ENCODE data around the gene GREB1L.
"Not testable (repeated sequence)": the region's sequence is repeated elsewhere in the genome, so short reads cannot be mapped to it uniquely, and the experiment has no call there.

The GREB1L gene

GRCh38 chr18:21242141-21242779, at the start of gene GREB1L:
Gene GREB1L (plus strand): TSS chr18:21242232. CDS start chr18:21383519, 141,287 bp downstream.
- DNase-seq, result peak in 2 of 3 experiments; percentile 90 to 96

DNA sequence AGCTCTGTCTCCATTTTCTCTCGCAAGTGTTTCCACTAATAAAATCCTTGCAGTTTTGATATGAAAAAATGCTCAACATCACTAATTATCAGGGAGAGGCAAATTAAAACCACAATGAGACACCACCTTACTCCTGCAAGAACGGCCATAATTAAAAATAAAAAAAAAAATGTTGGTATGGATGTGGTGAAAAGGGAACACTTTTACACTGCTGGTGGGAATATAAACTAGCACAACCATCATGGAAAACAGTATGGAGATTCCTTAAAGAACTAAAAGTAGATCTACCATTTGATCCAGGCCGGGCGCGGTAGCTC, 49.8 kb upstream of the GREB1L start:
- DNase-seq, result no peak

GRCh38 chr18:21194871-21195771, 46.9 kb upstream of the GREB1L start:
- DNase-seq, result peak; percentile 29 to 83 (median 58)

- DNase-seq, result no peak
These were observed 45.6 kb upstream of the GREB1L start for GRCh38 chr18:21196426-21196825.

DNA sequence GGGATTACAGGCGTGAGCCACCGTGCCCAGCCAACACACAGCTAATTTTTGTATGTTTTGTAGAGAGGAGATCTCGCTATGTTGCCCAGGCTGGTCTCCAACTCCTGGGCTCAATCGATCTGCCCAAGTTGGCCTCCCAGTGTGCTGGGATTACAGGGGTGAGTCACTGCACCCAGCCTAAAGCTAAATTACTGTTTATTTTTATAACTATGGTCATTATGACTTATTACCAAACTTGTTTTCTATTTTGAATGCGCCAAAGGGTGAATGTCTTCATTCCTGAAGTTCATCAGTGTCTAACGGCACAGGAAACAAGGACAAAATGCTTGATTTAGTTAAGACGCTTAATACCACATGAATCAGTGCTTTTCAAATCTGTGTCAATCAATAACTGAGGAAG, 38.9 kb upstream of the GREB1L start:
- no peak for DNase-seq

DNA sequence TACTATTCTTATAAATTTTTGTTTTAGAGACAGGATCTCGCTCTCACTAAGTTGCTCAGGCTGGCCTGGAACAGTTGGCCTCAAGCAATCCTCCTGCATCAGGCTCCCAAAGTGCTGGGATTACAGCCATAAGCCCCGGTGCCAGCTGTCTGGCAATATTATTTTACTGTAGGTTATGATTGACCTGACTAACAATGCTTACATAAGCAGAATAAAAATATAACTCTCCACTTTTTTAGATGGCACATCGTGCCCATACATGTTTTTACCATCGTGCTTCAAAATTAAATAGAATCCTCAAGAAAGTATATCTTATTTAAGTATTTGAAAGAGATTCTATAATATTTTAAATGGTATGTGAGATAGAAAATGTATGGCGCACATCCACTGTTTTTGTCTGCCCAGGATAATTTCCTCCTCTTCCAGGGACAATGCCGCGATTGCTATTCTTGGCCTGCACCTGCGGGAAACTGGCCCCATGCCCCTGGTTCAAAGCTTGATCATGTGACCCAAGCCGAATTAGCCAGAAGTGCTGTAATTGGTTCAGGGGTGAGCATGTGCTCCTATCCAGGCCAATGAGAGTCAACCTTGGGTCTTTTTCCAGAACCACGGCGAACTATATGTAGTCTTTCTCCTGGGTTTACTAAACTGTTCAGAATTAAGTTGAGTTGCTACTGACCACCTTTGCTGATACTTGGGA, 38.3 kb upstream of the GREB1L start:
- no peak for DNase-seq

DNA sequence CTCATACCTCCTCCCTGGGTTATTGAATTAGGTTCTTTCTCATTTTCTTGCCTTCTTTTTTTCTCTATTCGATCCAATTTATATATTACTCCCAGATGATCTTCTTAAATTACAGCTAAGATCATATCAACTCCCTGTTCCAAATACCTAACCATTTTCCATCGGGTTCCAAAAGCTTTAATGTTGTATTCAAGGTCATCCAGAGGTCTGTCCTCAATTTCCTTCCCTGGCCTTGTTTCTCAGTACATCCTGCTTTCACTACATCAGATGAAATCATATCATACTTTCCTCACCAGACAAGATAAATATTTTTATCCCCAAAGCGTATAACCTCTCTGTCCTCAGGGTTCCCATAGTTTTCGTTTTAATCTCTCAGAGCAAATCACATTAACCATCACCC, 36.3 kb upstream of the GREB1L start:
- DNase-seq, result no peak

GRCh38 chr18:21210278-21210677, 31.8 kb upstream of the GREB1L start:
- no peak for DNase-seq

DNA sequence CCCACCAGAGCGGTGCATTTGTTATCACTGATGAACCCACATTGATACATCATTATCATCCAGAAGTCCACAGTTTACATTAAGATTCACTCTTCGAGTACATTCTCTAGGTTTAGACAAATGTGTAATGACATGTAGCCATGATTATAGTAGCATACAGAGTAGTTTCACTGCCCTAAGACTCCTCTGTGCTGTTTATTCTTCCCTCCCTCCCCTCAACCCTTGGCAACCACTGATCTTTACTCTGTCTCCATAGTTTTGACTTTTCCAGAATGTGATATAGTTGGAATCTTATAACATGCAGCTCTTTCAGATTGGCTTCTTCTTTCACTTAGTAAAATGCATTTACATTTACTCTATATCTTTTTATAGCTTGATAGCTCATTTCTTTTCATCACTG, 31.2 kb upstream of the GREB1L start:
- DNase-seq, result no peak

GRCh38 chr18:21214409-21214808, 27.6 kb upstream of the GREB1L start:
- DNase-seq, result not testable (repeated sequence)

DNA sequence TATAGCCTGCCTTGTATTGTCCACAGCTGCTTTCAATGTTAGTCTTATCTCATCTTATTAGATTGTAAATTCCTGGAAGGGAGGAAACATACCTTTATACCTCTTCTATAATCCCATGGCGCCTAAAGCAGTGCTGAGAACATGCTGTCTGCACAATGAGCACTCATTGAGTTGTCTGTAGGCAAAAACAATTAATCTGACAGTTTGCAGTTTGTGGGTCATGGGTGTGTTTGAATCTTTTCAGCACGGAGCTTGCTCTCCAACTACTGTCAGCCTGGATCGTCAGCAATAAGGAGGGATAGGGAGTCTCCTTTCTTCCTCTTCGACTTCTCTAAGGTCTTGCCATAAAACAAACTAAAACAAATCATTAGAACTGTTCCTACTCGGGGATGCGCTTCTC, 26.5 kb upstream of the GREB1L start:
- no peak for DNase-seq

- DNase-seq, result peak in 2 of 3 experiments; percentile 54 to 87
These were observed 23.2 kb upstream of the GREB1L start for GRCh38 chr18:21218862-21219261.

DNA sequence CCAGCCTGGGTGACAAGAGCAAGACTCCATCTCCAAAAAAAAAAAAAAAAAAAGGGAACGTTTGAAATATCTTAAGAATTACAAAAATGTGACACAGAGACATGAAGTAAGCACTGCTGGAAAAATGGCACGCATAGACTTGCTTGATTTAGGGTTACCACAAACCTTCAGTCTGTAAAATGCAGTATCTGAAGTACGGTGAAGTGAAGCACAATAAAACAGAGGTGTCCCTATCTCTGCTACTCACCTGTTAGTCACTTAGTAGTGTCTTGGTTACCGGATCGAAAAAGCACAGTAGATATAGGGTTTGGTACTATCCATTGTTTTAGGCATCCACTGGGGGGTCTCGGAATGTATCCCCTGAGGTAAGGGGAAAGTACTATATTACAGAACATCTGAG, 11.6 kb upstream of the GREB1L start:
- no peak for DNase-seq

- peak in 2 of 3 experiments; percentile 77 to 87 for DNase-seq
These were observed 557 bp upstream of the GREB1L start for GRCh38 chr18:21241301-21242048.

DNA sequence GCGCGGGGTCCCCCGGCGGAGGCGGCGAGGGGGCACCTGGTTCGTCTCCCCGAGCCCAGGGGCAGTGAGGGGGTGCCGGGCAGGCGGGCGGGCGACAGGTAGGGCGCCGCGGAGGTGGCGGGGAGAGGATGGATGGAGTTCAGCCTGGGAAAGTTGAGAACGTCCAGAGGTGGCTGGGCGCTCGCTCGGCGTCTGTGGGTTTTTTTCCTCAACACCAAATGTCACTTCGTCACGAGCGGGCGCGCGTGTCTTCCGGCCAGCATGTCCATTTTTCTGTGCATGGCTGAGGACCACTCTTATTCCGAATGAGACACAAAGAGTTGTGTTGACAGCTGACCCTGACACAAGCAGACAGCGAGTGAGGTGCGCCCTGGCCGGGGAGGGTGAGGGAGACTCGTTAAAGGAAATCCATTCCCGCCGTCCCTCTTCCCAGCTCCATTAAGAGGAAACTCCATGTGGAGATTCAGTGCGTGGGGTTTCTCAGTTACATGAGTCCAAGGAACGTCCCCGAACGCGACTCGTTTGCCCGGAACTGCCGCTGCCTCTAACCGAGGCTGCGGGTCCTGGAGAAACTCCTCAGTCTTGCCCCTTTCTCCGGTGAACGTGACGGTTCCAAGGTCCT, 859 bp downstream of the GREB1L start:
- peak in 2 of 3 experiments; percentile 78 to 82 for DNase-seq

GRCh38 chr18:21254576-21254975, 12.5 kb downstream of the GREB1L start:
- no peak for DNase-seq

DNA sequence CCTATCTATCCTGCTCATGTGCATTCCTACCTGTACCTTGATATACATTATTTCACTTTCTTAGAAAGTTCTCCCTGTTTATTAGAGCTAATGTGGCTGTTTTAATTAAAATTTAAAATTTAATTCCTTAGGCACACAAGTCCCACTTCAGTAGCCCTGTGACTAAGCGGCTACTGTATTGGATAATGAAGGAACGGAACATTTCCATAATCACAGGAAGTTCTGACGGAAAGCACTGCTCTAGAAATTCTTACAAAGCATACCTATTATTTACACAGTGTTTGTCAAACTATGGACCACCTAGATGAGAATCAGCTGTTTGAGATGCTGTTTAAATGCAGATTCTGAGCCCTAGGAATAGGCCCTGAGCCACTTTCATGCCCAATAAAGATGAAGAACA, 13.2 kb downstream of the GREB1L start:
- peak in 1 of 3 experiments; percentile 25 for DNase-seq

DNA sequence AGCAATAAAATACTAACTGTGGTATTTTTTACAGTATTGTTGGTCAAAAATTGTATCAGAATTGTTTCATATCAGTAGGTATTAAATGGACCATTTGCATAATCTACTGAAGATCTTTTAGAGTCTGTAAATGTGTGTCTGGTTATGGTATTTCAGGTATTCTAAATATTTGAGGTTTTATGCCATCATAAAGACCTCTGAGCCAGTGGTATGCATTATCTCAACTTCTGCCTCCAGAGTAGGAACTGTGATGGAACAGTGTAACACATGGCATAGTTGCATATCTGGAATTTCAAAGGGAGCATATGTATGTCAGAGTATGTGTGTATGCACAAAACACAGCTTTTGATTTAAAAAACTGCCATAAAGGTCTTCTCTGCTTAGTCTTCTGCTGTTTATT, 15.4 kb downstream of the GREB1L start:
- DNase-seq, result no peak

DNA sequence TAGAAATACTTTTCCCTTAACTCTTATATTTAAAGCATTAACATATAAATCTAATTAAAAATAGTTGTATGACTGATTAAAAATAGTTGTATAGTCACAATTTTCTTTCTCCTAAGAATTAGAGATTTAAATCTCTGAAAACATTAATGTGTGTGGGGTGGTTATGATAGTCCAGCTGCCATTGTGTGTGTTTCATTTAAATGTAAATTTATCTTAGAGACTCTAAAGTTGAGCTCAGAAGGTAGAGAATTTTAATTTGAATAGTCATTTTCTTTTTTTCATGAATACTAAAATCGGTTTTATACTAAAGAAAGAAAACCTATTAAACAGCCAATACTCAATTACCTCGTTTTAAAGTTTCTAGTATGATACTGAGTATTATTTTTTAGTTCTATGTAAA, 18.6 kb downstream of the GREB1L start:
- DNase-seq, result no peak

DNA sequence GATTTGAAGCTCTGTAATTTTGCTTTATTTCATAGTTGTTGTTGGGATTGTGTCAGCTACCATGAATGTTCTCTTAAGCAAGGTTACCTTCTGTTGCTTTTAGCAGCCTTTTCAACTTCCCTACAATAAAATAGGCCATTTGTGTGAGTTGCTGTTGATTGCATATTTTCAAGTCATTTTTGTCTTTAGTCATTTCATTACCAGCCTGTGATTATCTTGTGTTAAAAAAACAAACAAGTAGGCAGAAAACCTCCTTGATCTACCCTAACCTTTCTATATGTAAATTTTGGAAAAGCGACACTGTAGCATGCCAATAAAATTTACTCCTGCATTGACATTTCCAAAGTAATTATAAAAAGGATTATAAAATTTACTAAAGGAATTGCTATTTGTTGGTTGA, 19.3 kb downstream of the GREB1L start:
- DNase-seq, result peak in 1 of 3 experiments; percentile 21

DNA sequence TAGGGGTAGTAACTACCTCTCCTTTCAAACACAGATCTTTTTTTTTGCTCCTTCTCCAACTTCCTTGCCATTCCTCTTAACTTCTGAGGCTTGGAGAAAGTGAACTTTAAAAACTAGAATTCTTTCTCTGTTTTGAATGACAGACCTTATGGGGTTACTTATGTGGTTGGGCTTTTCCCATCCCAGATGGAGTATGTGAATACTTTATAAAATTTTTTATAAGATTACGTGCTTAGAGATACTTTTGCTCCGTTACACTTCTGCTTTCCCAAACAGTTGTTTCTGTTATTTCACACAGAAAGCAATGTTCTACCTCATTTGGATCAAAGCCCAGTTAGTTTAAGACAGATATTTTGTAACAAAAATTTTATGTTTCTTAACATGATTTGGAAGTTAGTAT, 20.2 kb downstream of the GREB1L start:
- no peak for DNase-seq

DNA sequence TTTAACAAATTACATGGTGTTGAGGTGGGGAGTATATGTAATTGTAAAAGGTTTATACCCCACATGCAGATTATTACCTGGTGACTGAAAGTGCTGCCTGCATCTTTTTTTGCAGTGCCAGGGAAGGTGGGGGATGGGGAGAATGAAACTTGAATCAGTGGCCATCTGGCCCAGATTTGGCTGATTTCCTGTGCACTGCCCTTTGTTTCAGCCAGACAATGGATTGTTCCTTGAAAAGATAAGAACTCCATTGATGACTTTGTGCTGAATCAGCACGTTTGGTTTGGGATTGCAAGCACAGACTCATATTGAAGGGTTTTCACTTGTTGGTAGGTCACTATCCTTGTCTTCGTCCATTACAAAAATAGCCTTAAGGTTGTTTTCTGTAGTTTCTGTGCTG, 20.9 kb downstream of the GREB1L start:
- DNase-seq, result peak in 1 of 3 experiments; percentile 32

Measured in NCI-H1417 (cell line).